Bronchus fibroblast of lung (primary cell): ENCODE results near the gene QPCT. TPM values are rescaled to one million over a fixed set of nuclear protein-coding genes. Genes with fewer than 3 reads are reported as not detected.

Source experiments
- total RNA-seq: library from RNA; depleted of rRNA; stranded (reverse); fragments of >200 nt; gene quantifications from 2 replicates; pipeline ENCODE4 v1.2.3, GENCODE V29; 2015

The QPCT gene
- total RNA-seq, result 1.0 and 1.5 TPM in 2 replicates

GRCh38 chr2:37344453-37345361, at the start of gene QPCT:
QPCT (plus strand) TSS chr2:37344630; CDS start chr2:37344732, 102 bp downstream.

DNA sequence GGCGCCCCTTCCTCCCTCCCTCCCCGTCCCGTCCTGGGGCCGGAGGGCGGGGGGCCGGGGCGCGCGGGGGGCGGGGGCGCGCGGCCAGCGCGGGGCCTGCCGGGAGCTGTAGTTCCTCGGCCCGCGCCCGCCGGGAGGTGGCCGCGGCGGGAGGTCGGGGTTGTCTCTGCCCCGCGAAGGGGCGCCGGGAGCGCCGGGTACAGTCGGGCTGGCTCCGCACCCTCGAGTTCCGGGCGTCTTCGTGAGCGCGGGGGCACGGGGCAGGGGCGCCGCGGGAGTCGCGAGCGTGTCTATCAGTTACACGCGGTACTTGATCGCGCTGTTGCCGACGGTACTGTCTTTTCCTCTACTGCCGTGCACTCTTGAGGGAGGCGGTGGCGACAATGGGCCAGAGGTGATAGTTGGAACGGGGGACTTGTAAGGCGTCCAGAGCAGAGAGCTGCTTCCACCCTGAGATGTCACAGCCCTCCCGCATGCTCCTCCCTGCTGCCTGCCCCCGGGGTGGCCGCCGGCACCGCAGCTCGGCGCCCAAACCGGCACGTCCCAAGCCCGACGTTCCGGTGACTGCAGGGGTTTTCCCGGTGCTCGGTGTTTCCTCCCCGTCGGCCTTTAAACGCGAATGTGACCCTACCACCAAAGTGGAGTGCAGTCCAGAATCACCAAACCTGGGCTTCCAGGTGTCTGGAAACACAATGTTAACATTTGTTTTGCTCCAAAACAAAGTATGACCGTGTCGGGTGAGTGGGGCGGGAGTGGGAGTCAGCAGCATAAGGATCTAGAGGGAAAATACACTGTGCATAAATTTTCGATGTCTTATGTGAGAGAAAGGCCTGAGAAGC, 19.4 kb upstream of the QPCT start, which contains the start of gene PRKD3:
PRKD3 (minus strand) TSS at position 48 of the 839 bp plus-strand sequence. CDS start 8,309 bp downstream, outside the sequence.

Other genes starting within 250 kb of the QPCT start
- 15.1 and 16.6 TPM in 2 replicates for gene EIF2AK2, start 187.7 kb upstream of the QPCT start, total RNA-seq
- not detected in 2 replicates for gene SULT6B1, start 156.0 kb upstream of the QPCT start, total RNA-seq
- 16.5 TPM in 2 replicates for gene CEBPZOS, start 148.1 kb upstream of the QPCT start, total RNA-seq
- gene CEBPZ, start 113.0 kb upstream of the QPCT start, total RNA-seq, result 19.3 and 24.9 TPM in 2 replicates
- 10.6 and 12.3 TPM in 2 replicates for gene NDUFAF7, start 113.0 kb upstream of the QPCT start, total RNA-seq
- gene PRKD3, start 19.8 kb upstream of the QPCT start, total RNA-seq, result 22.6 and 31.1 TPM in 2 replicates